ENCODE results near the gene DNAH6.
"Not testable (repeated sequence)": the region's sequence is repeated elsewhere in the genome, so short reads cannot be mapped to it uniquely, and the experiment has no call there.

DNAH6 gene

GRCh38 chr2:84844141-84844540, 327.8 kb downstream of the DNAH6 start:
- DNase-seq (ENCODE audit: low read depth): no peak

- no peak for DNase-seq (ENCODE audit: low read depth)
These were observed 329.9 kb downstream of the DNAH6 start for GRCh38 chr2:84846041-84846663.

- no peak for DNase-seq (ENCODE audit: low read depth)
These were observed 330.4 kb downstream of the DNAH6 start for GRCh38 chr2:84846741-84847142.

- no peak for DNase-seq (ENCODE audit: low read depth)
These were observed 331.2 kb downstream of the DNAH6 start for GRCh38 chr2:84847326-84848050.

- DNase-seq (ENCODE audit: low read depth): no peak
These were observed 333.1 kb downstream of the DNAH6 start for GRCh38 chr2:84849271-84849952.

- DNase-seq (ENCODE audit: low read depth): no peak
These were observed 334.2 kb downstream of the DNAH6 start for GRCh38 chr2:84850471-84850870.

- DNase-seq (ENCODE audit: low read depth): no peak
These were observed 335.6 kb downstream of the DNAH6 start for GRCh38 chr2:84851876-84852275.

GRCh38 chr2:84854850-84855249, 338.6 kb downstream of the DNAH6 start:
- DNase-seq (ENCODE audit: low read depth): no peak

- DNase-seq (ENCODE audit: low read depth): no peak
These were observed 339.4 kb downstream of the DNAH6 start for GRCh38 chr2:84855731-84856130.

- no peak for DNase-seq (ENCODE audit: low read depth)
These were observed 340.5 kb downstream of the DNAH6 start for GRCh38 chr2:84856787-84857186.

- no peak for DNase-seq (ENCODE audit: low read depth)
These were observed 341.3 kb downstream of the DNAH6 start for GRCh38 chr2:84857566-84857965.

GRCh38 chr2:84858123-84858522, 341.8 kb downstream of the DNAH6 start:
- no peak for DNase-seq (ENCODE audit: low read depth)

- no peak for DNase-seq (ENCODE audit: low read depth)
These were observed 342.6 kb downstream of the DNAH6 start for GRCh38 chr2:84858937-84859336.

- DNase-seq (ENCODE audit: low read depth): no peak
These were observed 345.2 kb downstream of the DNAH6 start for GRCh38 chr2:84861539-84861938.

- DNase-seq (ENCODE audit: low read depth): no peak
These were observed 345.7 kb downstream of the DNAH6 start for GRCh38 chr2:84862006-84862405.

- DNase-seq (ENCODE audit: low read depth): no peak
These were observed 349.0 kb downstream of the DNAH6 start for GRCh38 chr2:84865181-84865783.

GRCh38 chr2:84866122-84866521, 349.8 kb downstream of the DNAH6 start:
- no peak for DNase-seq (ENCODE audit: low read depth)

- DNase-seq (ENCODE audit: low read depth): not testable (repeated sequence)
These were observed 352.0 kb downstream of the DNAH6 start for GRCh38 chr2:84868327-84868726.
